Kidney (tissue), 14 donors: Measurements from ENCODE around the gene MCTP2. TPM values are rescaled to one million over a fixed set of nuclear protein-coding genes. Genes with fewer than 3 reads are reported as not detected.

ENCODE experiments used
- DNase-seq, 5 donors: peaks; one replicate each; pipeline ENCODE4 v3.0.0-alpha.2; 2013 to 2020
- FAIRE-seq: peaks from 2 replicates; lab custom pipeline; 2012; peaks lifted over from hg19 to GRCh38; lab: Jason Lieb, UNC
- H3K27ac ChIP-seq, 2 donors: one replicate each; pipeline ENCODE4 v1.7.0; 2013; ENCODE audit warnings: low read depth in 2 of 2, low read length in 2 of 2, inconsistent platforms in 1 of 2
- H3K27me3 ChIP-seq: one replicate; pipeline ENCODE4 v1.7.1; 2013; ENCODE audit warnings: low read length, inconsistent platforms; ENCODE audit not compliant: control insufficient read depth, insufficient read depth
- H3K36me3 ChIP-seq, 3 donors: one replicate each; pipeline versions ENCODE4 v1.7.0 to v1.7.1; 2013; ENCODE audit warnings: low read length in 3 of 3, control low read depth in 1 of 3, inconsistent platforms in 1 of 3; ENCODE audit not compliant: insufficient read depth in 3 of 3, control insufficient read depth in 2 of 3
- H3K4me1 ChIP-seq, 3 donors: one replicate each; pipeline versions ENCODE4 v1.7.0 to v1.7.1; 2013; ENCODE audit warnings: low read length in 3 of 3, inconsistent platforms in 1 of 3, low read depth in 1 of 3; ENCODE audit not compliant: control insufficient read depth in 2 of 3, insufficient read depth in 2 of 3
- H3K4me3 ChIP-seq, 3 donors: one replicate each; pipeline versions ENCODE4 v1.7.0 to v1.8.1; 2013; ENCODE audit warnings: low read length in 3 of 3, control low read depth in 1 of 3, inconsistent platforms in 1 of 3
- H3K9ac ChIP-seq, 3 donors: one replicate each; pipeline versions ENCODE4 v1.7.0 to v1.7.1; 2013; ENCODE audit warnings: low read length in 3 of 3, control low read depth in 1 of 3, inconsistent platforms in 1 of 3
- H3K9me3 ChIP-seq, 3 donors: one replicate each; pipeline versions ENCODE4 v1.7.0 to v1.7.1; 2013; ENCODE audit warnings: low read length in 3 of 3, control low read depth in 1 of 3, inconsistent platforms in 1 of 3; ENCODE audit not compliant: control insufficient read depth in 2 of 3, insufficient read depth in 1 of 3
- CTCF ChIP-seq: IDR thresholded peaks from 3 replicates; pipeline ENCODE4 v1.5.1; 2012; ENCODE audit warnings: mild to moderate bottlenecking, moderate library complexity, borderline replicate concordance; ENCODE audit not compliant: insufficient read depth; ENCODE audit errors: extremely low read depth
- intact Hi-C: fragments of 100-400 bp; cut with DNase I; formaldehyde crosslinking; loops from one replicate; pipeline ENCODE4 v1.11.1; 2022
- polyA plus RNA-seq: library from polyadenylated mRNA; stranded (reverse); fragments of 350-450 nt; fragmentation: Illumina TruSeq; extraction: RNeasy Lipid Tissue Mini Kit (QIAGEN cat#74804); gene quantifications from one replicate; pipeline ENCODE4 v1.2.3, GENCODE V29; 2014; ENCODE audit warnings: low read depth, low replicate concordance; ENCODE audit not compliant: insufficient read depth
- total RNA-seq: library from RNA; stranded (reverse); fragmentation: NEBNext Ultra II Directional; extraction: Animal tissue kit (Norgen Biotek cat#: 25700); gene quantifications from one replicate; pipeline ENCODE4 v1.2.1, GENCODE V29; 2021
- donor health status: control.
- donor health status: control.
- donor health status: control.
- donor health status: control.
- donor health status: control.
- donor health status: DM: yes; HTN: yes; CAD: no.
- donor health status: Normal renal cell carcinoma (clear cell type).

The MCTP2 gene
- total and polyA plus RNA-seq, 2 donors from 2014 or later = 1.2 to 21.1 TPM

DNA sequence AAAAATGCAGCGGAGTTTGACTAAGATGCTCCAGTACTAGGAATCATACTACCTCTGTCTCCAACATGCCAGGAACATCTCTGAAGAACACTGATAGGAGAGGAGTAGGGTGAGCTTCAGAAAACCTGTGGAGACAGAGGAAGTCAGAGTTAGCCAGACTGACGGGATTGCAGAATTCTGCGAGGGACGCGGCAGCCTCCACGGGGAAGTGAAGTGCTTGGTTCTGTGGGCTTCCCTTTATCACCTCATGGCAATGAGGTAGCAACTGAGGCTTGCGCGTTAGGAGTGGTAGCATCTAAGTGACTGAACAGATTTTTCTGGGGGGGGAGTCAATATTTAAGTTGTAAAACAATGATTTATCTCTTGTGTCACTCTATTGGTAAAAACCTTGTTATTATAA lies 226.3 kb downstream of the MCTP2 start:
- no peaks in the 10 kb centered on the region for H3K9me3 ChIP-seq
- H3K27ac ChIP-seq = no peak overlapping the region
- intact Hi-C loops = no loop called here
- FAIRE-seq (no peak), DNase-seq (no peak)
- no peaks in the 10 kb centered on the region for H3K36me3 ChIP-seq
- no peaks in the 10 kb centered on the region for H3K27me3 ChIP-seq
- no peak overlapping the region for H3K4me3 ChIP-seq
- H3K4me1 ChIP-seq = no peaks in the 10 kb centered on the region
- no peak overlapping the region for H3K9ac ChIP-seq
- TF ChIP-seq CTCF = no peak

- Histone ChIP-seq H3K4me3 (no peak overlapping the region), H3K27ac (no peak overlapping the region), H3K9ac (no peak overlapping the region), H3K4me1 (no peaks in the 10 kb centered on the region), H3K9me3 (no peaks in the 10 kb centered on the region), H3K27me3 (no peaks in the 10 kb centered on the region), H3K36me3 (no peaks in the 10 kb centered on the region)
- DNase-seq (no peak), FAIRE-seq (no peak)
- intact Hi-C loops = no loop called here
- no peak for TF ChIP-seq CTCF
Measured at GRCh38 chr15:94460624-94461023, 229.3 kb downstream of the MCTP2 start.

- Histone ChIP-seq H3K9me3 (no peaks in the 10 kb centered on the region), H3K27me3 (no peaks in the 10 kb centered on the region), H3K27ac (no peak overlapping the region), H3K4me3 (no peak overlapping the region), H3K4me1 (no peaks in the 10 kb centered on the region), H3K9ac (no peak overlapping the region), H3K36me3 (no peaks in the 10 kb centered on the region)
- no peak for FAIRE-seq
- TF ChIP-seq CTCF = no peak
- no peak for DNase-seq
- intact Hi-C loops = no loop called here
Measured at GRCh38 chr15:94467034-94467433, 235.7 kb downstream of the MCTP2 start.

GRCh38 chr15:94470492-94470891 lies 239.1 kb downstream of the MCTP2 start:
- no peak for TF ChIP-seq CTCF
- DNase-seq (no peak), FAIRE-seq (no peak)
- Histone ChIP-seq H3K4me3 (no peak overlapping the region), H3K4me1 (no peaks in the 10 kb centered on the region), H3K9ac (no peak overlapping the region), H3K9me3 (no peaks in the 10 kb centered on the region), H3K27me3 (no peaks in the 10 kb centered on the region), H3K27ac (no peak overlapping the region), H3K36me3 (no peaks in the 10 kb centered on the region)
- intact Hi-C loops = no loop called here
